NCI-H2196 (cell line): ENCODE results near the gene ACER3.
"Not testable (repeated sequence)": the region's sequence is repeated elsewhere in the genome, so short reads cannot be mapped to it uniquely, and the experiment has no call there.

Experiments
- DNase-seq: peaks from one replicate; lab custom pipeline; 2025; ENCODE audit not compliant: unreplicated experiment; lab: John Stamatoyannopoulos, UW

Gene ACER3

DNA sequence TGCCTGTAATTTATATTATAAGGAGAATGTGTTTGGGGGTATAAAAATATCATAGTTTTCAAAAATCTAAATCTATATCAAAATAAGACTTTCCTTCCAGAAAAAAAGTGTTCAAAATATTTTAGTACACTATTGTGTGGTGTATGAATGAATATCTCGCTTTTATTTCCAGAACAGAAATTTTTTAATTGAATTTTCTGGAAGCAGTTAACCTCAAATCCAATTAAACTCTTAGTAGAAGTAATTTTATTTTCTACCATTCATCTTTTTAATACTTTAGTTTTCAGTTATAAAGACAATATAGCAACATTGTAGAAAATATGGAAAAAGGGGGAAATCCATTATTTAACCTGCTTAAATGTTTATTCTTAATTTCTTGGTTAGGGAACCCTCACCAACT is 58.7 kb downstream of the ACER3 start:
- DNase-seq, result no peak

DNA sequence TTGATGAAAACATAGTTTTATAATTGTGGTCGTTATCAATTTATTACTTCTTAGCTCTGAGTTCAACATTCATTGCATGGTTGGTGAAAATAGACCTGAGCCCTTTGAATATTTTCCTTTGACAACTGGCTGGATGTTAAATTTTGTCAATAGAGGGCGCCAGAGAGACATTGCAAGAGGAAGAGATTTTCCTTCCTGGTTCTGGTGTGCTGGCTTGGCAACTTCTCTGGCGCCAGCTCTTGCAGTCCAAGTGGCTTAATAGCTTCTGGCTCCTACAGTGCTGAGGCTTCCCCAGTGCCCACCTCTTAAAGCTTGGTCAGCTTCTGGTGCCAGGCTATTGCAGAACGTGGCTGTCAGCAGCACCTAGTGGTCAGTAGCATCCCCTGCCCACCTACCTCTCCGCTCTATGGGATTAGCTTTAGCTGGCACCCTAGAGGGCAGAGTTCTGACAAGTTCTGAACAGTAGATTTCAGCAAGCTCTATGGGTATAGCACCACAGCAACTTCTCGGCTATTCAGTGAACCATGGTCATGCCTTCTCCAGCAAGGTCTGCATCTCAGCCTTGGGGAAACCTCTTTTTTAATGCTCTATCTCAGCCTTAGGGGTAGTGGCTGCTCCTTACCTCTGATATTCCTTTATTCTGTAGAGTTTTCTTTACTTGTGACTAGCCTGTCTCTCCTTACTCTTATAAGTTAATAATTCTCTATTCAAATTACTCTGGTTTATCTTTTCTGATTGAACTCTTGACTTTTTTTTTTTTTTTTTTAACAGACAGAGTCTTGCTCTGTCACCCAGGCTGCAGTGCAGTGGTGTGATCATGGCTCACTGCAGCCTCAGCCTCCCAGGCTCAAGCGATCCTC is 59.4 kb downstream of the ACER3 start:
- DNase-seq, result peak; percentile 95

- DNase-seq, result no peak
Observed at GRCh38 chr11:76927160-76927559, 66.4 kb downstream of the ACER3 start.

GRCh38 chr11:76935042-76935441 is 74.3 kb downstream of the ACER3 start:
- no peak for DNase-seq

- peak; percentile 10 for DNase-seq
Observed at GRCh38 chr11:76939219-76939631, 78.5 kb downstream of the ACER3 start.

DNA sequence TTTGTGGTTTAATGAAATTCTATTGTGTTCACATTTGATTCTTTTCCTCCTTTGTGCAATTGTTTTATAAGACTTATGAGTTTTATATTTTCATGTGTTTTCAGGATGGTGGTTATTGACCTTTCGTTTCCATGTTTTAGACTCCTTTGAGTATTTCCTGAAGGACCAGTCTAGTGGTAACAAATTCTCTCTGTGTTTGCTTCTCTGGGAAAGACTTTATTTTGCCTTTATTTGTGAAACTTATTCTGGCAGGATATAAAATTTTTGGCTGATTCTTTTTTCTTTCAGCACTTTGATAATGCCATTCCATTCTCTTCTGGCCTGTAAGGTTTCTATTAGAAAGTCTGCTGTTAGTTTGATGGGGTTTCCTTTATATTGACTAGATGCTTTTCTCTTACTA is 83.5 kb downstream of the ACER3 start:
- no peak for DNase-seq

DNA sequence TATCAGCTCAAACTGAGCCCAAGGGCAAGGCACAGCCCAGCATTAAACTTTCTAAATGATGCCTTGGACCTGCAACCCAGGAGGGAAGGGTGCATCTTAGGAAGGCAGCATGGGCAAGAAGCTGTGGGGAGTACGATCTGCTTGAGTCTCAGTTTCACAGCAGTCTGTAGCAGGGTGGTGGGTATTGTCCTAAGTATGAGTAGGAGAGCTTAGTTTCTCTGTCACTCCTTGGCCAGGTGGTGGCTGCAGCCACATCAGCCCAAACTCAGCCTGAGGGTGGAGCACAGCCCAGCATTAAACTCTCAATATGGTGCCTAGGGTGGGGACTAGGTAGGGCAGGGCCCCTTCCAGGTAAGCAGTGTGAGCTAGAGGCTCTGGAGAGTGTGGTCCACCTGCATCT is 85.5 kb downstream of the ACER3 start:
- DNase-seq, result no peak

DNA sequence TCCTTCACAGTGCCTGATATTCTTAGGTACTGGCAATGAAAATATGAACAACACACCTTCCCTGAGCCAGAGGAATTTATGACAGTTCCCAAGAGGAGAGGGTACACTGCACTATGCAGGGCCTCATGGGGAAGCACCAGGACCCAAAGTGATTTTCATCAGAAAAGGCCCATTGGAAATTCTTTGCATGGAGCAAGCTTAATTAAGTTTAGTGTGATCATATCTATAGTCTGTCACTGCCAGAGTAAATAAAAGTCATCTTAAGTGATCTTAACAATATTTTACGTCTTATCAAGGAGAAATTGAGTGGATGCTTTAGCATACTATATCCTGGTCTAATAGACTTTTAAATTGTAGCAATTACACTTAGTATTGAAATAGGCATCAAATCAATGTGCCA is 86.5 kb downstream of the ACER3 start:
- no peak for DNase-seq

DNA sequence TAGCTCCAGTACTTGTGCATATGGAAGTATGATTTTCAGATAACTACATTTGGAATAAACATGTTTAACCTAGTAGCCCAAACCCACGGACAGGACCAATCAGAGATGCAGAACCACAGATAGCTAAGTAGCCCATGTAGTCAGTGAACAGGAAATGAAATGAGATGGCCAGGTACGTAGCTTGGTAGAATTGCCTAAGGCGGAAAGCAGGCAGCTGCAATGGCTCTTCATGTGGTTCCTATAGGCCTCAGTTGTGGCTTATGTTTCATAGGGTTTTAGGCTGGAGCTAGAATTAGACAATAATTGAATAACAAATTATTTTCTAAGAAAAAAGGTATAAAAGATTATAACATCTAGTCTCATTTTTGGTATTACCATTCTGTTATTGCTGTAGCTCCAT is 87.1 kb downstream of the ACER3 start:
- no peak for DNase-seq

DNA sequence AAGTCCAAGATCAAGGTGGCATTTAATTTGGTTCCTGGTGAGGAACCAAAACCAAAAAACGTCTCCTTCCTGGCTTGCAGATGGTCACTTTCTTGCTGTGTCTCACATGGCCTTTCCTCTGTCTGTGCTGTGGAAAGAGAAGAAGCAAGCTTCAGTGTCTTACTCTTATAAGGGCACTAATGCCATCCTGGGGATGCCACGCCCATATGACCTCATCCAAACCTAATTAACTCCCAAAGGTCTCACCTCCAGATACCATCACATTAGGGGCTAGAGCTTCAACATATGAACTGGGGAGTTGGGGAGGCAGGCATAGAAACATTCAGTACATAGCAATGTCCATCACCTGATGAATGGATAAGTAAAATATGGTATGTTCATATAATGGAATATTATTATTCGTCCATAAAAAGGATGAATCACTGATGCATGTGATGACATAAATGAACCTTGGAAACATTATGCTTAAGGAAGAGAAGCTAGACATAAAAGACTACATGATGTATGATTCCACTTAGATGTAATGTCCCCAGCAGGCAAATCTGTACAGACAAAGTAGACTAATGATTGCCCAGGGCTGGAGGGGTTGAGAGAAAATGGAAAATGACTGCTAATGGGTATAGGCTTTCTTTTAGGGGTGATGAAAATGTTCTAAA is 94.9 kb downstream of the ACER3 start:
- DNase-seq, result no peak

DNA sequence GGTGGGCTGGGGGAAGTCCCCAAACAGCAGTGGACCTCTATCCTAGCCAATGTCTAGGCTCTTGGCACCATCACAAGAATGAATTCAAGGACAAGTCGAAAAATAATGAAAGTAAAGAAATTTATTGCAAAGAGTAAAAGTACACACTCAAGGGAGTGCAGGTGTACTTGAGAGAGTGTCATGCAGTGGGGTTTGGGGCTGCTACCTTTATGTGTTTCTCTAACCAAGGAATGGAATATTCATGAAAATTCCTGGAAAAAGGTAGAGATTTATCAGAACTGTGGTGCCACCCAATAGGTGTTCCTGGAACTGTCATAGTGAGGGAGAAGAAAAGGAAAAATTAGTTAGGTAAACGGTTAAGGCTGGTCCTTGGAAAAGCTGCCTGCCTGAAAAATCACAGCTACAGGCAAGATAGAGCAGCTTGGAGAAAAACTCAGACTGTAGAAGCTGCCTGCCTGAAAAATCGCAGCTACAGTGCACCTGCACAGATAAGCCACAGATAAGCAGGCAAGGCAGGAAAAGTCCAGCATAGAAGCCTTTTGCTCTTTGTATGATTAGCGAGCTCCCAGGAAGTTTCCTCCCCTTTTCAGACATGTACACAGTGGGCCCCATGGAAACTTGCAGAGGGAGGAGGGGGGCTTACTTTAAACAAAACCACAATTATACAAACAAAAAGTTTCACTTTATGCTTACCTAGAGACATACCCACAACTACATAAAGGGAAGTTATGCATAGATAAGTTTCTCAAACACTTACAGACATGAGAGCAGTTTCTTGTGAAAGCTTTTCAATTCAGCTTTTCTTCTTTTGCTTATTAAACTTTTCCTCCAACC is 102.1 kb downstream of the ACER3 start:
- DNase-seq, result no peak

- DNase-seq, result not testable (repeated sequence)
Observed at GRCh38 chr11:76963417-76964168, 102.9 kb downstream of the ACER3 start.

DNA sequence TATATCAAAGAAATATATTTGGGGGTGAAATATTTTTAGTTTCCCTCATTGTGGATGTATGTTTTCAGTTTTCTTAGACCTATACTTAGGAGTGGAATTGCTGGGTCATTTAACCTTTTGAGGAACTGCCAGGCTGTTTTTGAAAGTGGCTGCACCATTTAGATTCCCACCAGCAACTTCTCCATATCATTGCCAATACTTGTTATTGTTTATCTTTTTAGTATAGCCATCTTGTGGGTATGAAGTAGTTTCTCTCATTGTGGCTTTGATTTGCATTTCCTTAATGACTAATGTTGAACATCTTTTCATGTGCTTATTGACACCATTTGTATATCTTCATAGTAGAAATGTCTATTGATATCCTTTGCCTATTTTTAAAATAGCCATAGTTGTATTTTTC is 111.3 kb downstream of the ACER3 start:
- DNase-seq, result no peak

GRCh38 chr11:76974179-76974891 is 113.6 kb downstream of the ACER3 start:
- DNase-seq, result no peak

DNA sequence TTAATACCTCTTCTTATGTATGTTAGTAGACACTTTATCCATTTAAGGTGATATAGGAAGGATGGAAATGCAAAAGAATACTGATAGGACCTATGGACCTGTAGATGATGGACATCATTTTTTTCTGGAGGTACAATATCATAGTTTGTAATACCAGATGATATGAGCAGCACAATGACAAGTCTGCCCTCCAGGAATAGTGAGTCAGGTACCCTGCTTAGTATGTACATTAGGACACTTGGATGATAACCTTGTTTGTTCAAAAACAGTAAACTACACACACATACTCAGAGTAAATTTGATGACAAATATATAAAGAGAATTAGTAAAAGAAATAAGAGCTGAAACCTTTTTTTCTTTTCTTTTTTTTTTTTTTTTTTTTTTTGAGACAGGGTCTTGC is 114.8 kb downstream of the ACER3 start:
- DNase-seq, result no peak

GRCh38 chr11:76977791-76978190 is 117.1 kb downstream of the ACER3 start:
- DNase-seq, result no peak

DNA sequence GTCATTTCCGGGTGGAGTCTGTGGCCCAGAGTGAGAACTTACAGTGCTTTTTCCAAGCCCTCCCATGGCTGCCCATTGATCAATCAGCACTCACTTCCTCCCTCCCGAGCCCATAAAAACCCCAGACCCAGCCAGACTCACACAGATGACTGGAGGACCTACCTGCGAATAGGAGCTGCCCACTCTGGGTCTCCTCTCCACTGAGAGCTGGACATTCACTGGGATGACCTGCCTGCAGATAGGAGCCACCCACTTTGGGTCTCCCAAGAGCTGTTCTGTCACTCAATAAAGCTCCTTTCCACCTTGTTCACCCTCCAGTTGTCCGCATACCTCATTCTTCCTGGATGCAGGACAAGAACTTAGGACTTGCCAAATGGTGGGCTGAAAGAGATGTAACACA is 117.5 kb downstream of the ACER3 start:
- no peak for DNase-seq

DNA sequence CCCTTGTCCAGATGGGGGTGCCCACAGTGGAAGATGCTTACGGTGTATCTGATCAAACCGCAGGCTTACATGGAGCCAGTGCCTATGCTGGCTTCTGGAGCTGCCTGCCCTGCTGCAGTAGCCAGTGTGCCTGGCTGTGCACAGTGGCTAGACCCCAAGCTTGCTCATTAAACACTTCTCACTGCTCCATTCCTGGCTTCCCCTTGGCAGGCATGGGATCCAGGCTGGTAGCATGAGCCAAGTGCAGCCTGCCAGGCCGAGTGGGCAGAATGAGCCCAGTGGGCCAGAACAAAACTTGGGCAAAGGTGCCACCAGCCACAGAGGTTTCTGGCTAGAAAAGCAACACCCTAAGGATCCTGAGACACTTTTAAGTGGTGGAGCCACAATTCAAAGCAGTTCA is 118.1 kb downstream of the ACER3 start:
- no peak for DNase-seq

- no peak for DNase-seq
Observed at GRCh38 chr11:76980196-76980595, 119.5 kb downstream of the ACER3 start.

DNA sequence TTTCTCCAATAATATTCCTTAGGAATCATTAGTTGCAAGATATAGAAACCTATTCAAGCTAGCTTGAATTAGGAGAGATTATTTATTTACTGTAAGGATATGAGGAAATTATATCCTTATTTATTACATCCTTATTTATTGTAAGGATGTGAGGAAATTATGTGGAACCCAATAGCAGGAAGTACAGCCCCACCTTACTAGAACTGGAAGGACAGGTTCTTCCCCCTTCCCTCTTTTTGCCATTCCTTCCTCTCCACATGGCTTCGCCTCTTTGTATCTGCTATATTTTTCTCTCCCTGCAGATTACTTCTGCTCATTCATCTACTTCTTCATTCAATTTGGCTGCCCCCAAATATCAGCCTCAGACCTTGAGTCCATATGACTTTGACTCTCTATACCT is 124.0 kb downstream of the ACER3 start:
- no peak for DNase-seq
